GM20000 (cell line): Measurements from ENCODE around the gene RAP1GDS1.

Experiments used
- DNase-seq: peaks from one replicate; pipeline ENCODE4 v3.0.0; 2012; ENCODE audit warnings: low spot score
- CTCF ChIP-seq: IDR thresholded peaks from 2 replicates; pipeline ENCODE4 v1.5.1; 2012; ENCODE audit warnings: mild to moderate bottlenecking, control low read depth; ENCODE audit errors: extremely low read depth, missing control alignments

RAP1GDS1 gene

GRCh38 chr4:98377559-98377958, 116.4 kb downstream of the RAP1GDS1 start:
- DNase-seq = no peak
- TF ChIP-seq CTCF = no peak

GRCh38 chr4:98381306-98381705, 120.1 kb downstream of the RAP1GDS1 start:
- no peak for DNase-seq
- TF ChIP-seq CTCF = no peak

DNA sequence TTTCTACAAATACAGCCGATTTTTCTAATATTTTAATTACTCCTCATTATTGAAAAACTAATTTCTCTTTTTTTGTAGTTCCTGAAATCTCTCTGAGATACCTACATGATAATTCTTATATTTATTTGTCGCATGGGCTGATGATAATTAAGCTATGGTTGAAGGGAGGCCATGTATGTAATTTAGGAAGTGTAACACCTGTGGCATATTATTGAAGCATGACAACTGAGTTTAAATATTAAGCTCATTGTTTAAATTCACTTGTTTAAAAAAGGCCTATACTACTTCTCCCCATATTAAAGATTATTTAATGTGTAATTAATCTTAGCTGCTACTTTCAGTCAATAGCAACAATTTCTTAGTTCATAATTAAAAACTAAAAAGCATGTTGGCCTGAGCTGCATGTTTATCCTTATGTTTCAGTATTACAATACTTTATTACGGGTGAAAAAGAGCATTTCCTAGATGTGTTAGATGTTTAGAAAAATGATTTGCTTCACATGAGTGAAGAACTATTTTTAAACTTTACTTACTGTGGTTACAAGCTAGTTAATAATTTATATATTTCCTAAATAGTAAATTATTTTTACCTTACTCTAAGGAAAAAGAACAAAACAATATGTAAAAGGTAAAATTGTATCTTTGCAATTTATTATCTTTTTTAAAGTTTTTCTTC, 122.4 kb downstream of the RAP1GDS1 start:
- DNase-seq = no peak
- no peak for TF ChIP-seq CTCF

DNA sequence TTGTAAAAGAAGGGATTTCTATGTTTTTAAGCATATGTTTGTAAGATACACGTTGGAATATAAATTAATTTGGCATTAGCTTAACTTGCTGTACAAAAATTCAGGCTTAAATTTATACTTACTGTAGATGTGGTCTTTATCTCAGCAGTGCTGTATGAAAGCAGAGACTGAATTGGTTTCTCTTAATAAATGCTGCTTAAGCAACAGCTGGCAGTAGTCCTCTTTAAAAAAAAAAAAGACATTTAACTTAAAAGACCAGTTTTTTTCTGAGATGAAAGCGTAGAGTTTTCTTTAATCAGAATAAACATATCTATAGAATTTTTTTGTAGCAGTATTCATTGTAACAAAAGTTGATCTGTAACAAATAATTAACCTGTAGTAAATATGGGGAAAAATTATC, 124.6 kb downstream of the RAP1GDS1 start:
- DNase-seq = no peak
- no peak for TF ChIP-seq CTCF

- no peak for TF ChIP-seq CTCF
Observed at GRCh38 chr4:98387345-98388026, 126.3 kb downstream of the RAP1GDS1 start.

GRCh38 chr4:98394134-98394533, 132.9 kb downstream of the RAP1GDS1 start:
- no peak for TF ChIP-seq CTCF
- no peak for DNase-seq

More at GRCh38 chr4:98387345-98388026, 126.3 kb downstream of the RAP1GDS1 start:
- DNase-seq = no peak

DNA sequence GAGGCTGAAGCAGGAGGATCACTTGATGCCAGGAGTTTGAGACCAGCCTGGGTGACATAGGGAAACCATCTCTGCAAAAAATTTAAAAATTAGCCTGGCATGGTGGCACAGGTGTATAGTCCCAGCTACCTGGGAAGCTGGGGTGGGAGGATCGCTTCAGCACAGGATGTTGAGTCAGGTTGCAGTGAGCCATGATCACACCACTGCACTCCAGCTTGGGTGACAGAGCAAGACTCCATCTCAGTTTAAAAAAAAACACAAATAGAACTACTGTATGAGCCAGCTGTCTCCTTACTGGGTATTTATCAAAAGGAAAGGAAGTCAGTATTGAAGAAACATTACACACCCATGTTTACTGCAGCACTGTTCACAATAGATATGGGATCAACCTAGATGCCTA, 138.7 kb downstream of the RAP1GDS1 start:
- no peak for TF ChIP-seq CTCF
- DNase-seq = no peak
